ENCODE data around the gene ANKS1B.

Gene ANKS1B

DNA sequence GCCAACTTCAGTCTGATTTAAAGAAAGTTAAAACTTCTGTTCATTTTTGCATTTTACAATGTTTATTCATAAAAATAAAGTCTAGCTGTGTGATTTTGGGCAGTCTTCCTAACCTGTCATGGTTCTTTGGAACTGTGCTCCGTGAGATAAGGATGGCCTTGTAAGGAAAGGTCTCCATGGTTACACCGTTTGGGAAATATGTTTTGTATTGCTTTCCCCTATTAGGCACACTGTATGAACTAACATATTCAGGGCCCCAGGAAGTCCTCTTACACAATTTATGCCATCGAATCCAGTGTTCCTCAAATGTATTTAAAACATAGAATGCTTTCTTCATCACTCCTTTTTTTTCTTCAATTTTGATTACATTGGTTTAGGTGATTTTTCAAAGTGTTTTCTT lies 1285.2 kb downstream of the ANKS1B start:
- H3K27me3 ChIP-seq (ENCODE audit: control insufficient read depth, insufficient read depth, low read length): no peaks in the 10 kb centered on the region
- no peaks in the 10 kb centered on the region for H3K36me3 ChIP-seq (ENCODE audit: control insufficient read depth, insufficient read depth, low read length)
- no peaks in the 10 kb centered on the region for H3K4me1 ChIP-seq (ENCODE audit: control insufficient read depth, insufficient read depth, low read length)
- H3K4me3 ChIP-seq (ENCODE audit: low read length): no peak overlapping the region
- H3K9ac ChIP-seq (ENCODE audit: low read length): no peak overlapping the region
- no peaks in the 10 kb centered on the region for H3K9me3 ChIP-seq (ENCODE audit: control insufficient read depth, low read length)

DNA sequence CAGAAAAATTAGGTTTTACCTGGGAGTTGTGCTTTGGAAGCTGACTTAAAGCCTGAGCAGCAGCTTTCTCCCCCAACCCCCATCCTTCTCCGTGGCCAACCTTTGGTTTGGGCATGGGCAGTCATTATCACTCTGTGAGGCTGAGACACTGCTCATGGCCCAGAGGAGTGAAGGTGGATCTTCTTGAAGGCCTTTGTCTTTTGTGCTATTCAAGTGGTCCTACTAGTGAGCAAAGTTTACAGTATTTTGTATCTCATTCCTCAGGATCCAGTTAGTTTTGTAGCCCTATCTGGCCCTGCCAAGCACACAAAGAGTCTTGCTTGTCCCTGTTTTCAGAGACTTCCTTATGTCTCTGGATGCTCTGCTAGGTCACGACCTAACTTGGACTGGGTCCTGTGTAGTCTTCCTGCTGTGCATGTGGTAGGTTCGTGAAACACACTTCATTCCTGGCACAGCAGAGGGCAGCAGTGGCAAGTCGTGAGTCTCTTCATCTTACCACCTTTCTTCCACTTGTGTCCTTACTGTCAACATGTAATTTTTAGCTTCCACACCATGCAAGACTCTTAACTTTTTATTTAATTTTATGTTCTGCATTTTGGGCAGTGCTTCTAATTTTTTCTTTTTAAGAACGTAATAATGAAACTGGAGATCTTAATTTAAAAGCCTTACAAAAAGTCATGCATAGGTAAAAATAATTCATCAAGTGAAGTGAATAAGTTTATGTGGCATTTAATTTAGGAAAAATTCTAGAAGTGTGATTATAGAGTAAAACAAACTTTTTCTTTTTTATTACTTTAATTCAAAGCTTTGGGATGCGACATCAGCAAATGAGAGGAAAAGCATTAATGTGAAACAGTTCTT lies 1285.9 kb downstream of the ANKS1B start:
- Histone ChIP-seq H3K9ac (ENCODE audit: low read length) (no peak overlapping the region), H3K4me3 (ENCODE audit: low read length) (no peak overlapping the region), H3K4me1 (ENCODE audit: control insufficient read depth, insufficient read depth, low read length) (no peaks in the 10 kb centered on the region), H3K9me3 (ENCODE audit: control insufficient read depth, low read length) (no peaks in the 10 kb centered on the region), H3K27me3 (ENCODE audit: control insufficient read depth, insufficient read depth, low read length) (no peaks in the 10 kb centered on the region), H3K36me3 (ENCODE audit: control insufficient read depth, insufficient read depth, low read length) (no peaks in the 10 kb centered on the region)

DNA sequence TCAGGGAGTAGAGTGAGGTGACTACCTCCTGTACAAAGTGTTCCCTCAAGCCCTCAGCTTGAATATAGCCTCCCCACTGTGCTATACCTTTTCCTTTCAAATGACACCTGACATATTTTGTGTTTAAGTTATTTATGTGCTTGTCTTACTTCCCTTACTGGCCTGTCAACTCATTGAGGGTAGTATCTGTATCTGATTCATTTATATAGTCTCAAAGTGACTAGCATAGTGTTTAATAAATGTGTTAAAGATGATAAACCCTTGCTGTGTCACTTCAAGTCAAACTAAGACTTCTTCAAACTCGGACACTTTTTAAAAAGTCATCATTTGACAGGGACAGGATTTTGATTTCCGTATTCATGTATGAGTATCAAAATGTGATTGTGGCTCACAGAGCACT lies 1287.5 kb downstream of the ANKS1B start:
- Histone ChIP-seq H3K36me3 (ENCODE audit: control insufficient read depth, insufficient read depth, low read length) (no peaks in the 10 kb centered on the region), H3K4me1 (ENCODE audit: control insufficient read depth, insufficient read depth, low read length) (no peaks in the 10 kb centered on the region), H3K9me3 (ENCODE audit: control insufficient read depth, low read length) (no peaks in the 10 kb centered on the region), H3K27me3 (ENCODE audit: control insufficient read depth, insufficient read depth, low read length) (no peaks in the 10 kb centered on the region), H3K9ac (ENCODE audit: low read length) (no peak overlapping the region), H3K4me3 (ENCODE audit: low read length) (no peak overlapping the region)

DNA sequence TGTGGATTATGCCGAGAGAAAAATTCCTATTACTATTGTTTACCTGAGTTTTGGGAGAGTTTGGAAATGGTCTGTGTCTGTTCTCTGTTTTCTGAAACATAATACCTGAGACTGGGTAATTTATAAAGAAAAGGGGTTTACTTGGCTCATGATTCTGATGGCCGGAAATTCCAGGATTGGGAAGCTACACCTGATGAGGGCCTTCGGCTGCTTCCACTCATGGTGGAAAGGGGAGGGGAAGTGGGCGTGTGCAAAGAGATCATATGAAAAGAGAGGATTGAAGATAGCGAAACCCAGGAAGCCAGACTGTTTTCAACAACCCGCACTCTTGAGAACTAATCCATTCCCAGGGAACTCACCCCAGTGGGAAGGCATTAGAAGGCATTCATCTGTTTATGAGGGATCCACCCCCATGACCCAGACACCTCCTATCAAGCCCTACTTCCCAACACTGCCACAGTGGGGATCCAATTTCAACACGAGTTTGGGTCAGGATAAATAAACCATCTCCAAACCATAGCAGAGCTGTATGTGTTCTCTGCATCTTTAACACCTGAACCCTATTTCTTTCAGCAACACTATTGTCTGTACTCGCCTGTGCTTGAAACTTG lies 1288.6 kb downstream of the ANKS1B start:
- no peaks in the 10 kb centered on the region for H3K9me3 ChIP-seq (ENCODE audit: control insufficient read depth, low read length)
- no peaks in the 10 kb centered on the region for H3K27me3 ChIP-seq (ENCODE audit: control insufficient read depth, insufficient read depth, low read length)
- H3K36me3 ChIP-seq (ENCODE audit: control insufficient read depth, insufficient read depth, low read length): no peaks in the 10 kb centered on the region
- H3K9ac ChIP-seq (ENCODE audit: low read length): no peak overlapping the region
- no peak overlapping the region for H3K4me3 ChIP-seq (ENCODE audit: low read length)
- H3K4me1 ChIP-seq (ENCODE audit: control insufficient read depth, insufficient read depth, low read length): no peaks in the 10 kb centered on the region

- no peak overlapping the region for H3K4me3 ChIP-seq (ENCODE audit: low read length)
- no peaks in the 10 kb centered on the region for H3K4me1 ChIP-seq (ENCODE audit: control insufficient read depth, insufficient read depth, low read length)
- no peaks in the 10 kb centered on the region for H3K36me3 ChIP-seq (ENCODE audit: control insufficient read depth, insufficient read depth, low read length)
- no peaks in the 10 kb centered on the region for H3K9me3 ChIP-seq (ENCODE audit: control insufficient read depth, low read length)
- no peaks in the 10 kb centered on the region for H3K27me3 ChIP-seq (ENCODE audit: control insufficient read depth, insufficient read depth, low read length)
- H3K9ac ChIP-seq (ENCODE audit: low read length): no peak overlapping the region
Observed at GRCh38 chr12:98691351-98691750, 1293.4 kb downstream of the ANKS1B start.

- H3K36me3 ChIP-seq (ENCODE audit: control insufficient read depth, insufficient read depth, low read length): no peaks in the 10 kb centered on the region
Observed at GRCh38 chr12:98686603-98687002, 1298.1 kb downstream of the ANKS1B start.

More at GRCh38 chr12:98686603-98687002, 1298.1 kb downstream of the ANKS1B start:
- H3K27me3 ChIP-seq (ENCODE audit: control insufficient read depth, insufficient read depth, low read length): no peaks in the 10 kb centered on the region
- H3K4me3 ChIP-seq (ENCODE audit: low read length): no peak overlapping the region
- H3K4me1 ChIP-seq (ENCODE audit: control insufficient read depth, insufficient read depth, low read length): no peaks in the 10 kb centered on the region
- H3K9me3 ChIP-seq (ENCODE audit: control insufficient read depth, low read length): no peaks in the 10 kb centered on the region
- no peak overlapping the region for H3K9ac ChIP-seq (ENCODE audit: low read length)
